Measurements from ENCODE around the gene PDCD1.
A peak's percentile ranks its signal among the peaks of the same experiment; 100 is the strongest.

DNA sequence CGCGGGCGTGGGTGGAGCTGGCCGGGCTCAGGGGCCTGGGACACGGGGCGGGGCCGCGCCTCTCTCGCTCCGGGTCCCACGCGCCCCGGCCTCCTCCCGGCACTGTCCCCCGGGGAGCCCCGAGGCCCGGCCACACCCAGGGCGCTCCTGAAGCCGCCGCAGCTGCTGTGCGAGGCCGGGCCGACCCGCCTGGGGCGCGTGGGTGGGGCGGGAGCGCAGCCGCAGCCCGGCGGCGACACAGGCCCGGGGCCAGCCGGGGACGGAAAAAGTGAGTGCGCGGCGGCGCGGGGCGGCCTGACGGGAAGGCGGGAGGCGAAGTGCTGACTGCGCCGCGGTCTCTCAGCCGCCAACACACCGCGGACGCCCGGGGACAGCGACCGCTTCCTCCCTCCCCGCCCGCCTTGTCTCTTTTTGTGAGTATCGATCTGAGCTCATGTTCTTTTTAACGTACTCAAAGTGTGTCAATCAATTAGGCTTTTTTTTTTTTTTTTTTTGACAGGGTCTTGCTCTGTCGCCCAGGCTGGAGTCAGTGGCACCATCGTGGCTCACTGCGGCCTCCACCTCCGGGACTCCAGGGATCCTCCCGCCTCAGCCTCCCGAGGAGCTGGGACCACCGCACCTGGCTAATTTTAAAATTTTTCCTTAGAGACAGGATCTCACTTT lies 14.5 kb downstream of the PDCD1 start:
- TF ChIP-seq, protein P1, sequence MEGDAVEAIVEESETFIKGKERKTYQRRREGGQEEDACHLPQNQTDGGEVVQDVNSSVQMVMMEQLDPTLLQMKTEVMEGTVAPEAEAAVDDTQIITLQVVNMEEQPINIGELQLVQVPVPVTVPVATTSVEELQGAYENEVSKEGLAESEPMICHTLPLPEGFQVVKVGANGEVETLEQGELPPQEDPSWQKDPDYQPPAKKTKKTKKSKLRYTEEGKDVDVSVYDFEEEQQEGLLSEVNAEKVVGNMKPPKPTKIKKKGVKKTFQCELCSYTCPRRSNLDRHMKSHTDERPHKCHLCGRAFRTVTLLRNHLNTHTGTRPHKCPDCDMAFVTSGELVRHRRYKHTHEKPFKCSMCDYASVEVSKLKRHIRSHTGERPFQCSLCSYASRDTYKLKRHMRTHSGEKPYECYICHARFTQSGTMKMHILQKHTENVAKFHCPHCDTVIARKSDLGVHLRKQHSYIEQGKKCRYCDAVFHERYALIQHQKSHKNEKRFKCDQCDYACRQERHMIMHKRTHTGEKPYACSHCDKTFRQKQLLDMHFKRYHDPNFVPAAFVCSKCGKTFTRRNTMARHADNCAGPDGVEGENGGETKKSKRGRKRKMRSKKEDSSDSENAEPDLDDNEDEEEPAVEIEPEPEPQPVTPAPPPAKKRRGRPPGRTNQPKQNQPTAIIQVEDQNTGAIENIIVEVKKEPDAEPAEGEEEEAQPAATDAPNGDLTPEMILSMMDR (IDR thresholded peaks at IDR 0.05): peak in 1 of 2 donors; percentile 36
- no peak for TF ChIP-seq POLR2A (IDR thresholded peaks at IDR 0.05)

Data from suprapubic skin (tissue), 3 donors.